NCI-H226 (cell line): Measurements from ENCODE around the gene TLX2.

ENCODE experiments used
- DNase-seq: peaks from one replicate; pipeline ENCODE4 v3.0.0-alpha.2; 2015

TLX2 gene

GRCh38 chr2:74536166-74536950, 22.1 kb downstream of the TLX2 start:
- DNase-seq: no peak

DNA sequence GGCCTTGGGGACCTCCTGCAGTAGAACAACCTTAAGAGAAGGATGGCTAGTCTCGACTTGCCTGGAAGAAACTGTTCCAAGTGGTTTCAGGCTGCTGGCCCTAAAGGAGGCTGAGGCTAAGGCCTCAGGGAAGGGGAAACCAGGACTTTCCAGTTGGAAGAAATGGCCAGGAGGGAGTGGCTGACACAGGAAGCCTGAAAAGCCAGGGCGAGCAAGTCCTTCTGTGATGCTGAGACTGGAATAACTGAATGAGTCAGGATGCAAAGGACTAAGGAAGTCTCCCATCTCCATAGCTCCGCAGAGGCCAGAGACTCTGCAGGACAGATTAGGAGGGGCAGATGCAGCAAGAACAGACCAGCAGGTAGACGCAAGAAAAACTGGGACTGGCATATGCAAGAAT, 22.9 kb downstream of the TLX2 start:
- no peak for DNase-seq

- no peak for DNase-seq
These were observed 24.7 kb downstream of the TLX2 start for GRCh38 chr2:74538881-74539339.

- DNase-seq: no peak
These were observed 26.0 kb downstream of the TLX2 start for GRCh38 chr2:74540291-74540690.

- no peak for DNase-seq
These were observed 28.7 kb downstream of the TLX2 start for GRCh38 chr2:74542978-74543377.

DNA sequence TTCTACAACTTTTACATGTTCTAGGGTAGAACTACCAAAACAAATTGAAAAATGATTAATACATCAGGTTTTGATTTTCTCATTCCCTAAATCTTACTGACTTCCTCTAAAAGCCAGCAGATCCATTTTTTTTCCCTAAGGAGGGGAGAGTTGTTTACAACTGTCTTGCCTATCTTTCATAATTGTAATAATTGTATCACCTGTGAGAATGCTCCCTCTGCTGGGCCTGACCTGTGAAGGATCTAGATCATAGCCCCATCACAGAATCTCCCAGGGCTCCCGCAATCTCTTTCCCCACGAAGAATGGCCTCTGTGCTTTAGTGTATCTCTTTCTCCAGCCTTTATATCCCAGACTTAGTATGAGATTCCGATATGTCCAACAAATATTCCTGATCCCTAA, 30.4 kb downstream of the TLX2 start:
- DNase-seq: no peak

DNA sequence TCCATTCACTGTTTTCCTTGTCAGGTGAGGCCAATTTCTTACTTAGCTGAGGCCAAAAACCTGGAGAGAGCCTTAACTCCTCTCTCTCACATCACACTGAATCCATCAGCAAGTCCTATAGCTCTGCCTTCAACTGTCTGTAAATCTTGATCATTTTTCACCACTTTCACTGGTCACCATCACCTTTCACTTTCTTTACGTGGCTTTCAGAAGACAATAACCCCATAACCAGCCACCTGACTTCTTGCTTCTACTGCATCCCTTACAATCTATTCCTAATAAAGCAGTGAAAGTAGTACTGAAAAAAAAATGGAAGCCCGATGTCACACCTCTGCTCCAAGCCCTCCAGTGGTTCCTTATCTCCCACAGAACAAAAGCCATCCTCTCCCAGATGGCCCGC, 31.8 kb downstream of the TLX2 start:
- DNase-seq: no peak

DNA sequence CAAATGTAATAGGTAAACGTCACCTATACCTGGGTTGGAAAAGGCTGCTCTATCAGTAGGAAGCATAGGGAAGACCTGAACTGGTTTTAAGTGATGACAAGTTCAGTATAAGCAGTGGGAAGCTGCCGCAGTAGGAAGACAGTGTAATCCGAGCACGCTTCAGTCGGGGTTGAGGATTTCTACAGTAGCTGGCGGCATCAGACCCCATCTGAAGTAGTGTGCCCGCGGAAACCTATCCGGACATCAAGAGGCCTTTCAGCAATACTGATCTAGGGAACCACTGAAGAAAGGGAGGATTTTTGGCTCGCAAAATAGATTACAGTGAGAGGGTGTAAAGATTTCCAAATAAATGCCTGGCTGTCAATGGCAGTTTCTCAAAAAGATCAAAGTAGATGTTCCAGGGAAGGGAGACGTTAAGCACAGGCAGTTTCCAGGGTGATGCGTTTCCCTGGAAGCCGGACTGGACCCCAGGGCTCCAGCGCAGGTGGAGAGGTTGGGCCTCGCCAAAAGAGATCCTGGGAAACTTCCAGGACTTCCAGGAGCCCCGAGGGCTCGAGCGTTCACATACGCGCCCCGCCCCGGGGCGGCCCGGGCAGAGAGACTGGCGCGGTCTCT, 34.1 kb downstream of the TLX2 start:
- DNase-seq: no peak

DNA sequence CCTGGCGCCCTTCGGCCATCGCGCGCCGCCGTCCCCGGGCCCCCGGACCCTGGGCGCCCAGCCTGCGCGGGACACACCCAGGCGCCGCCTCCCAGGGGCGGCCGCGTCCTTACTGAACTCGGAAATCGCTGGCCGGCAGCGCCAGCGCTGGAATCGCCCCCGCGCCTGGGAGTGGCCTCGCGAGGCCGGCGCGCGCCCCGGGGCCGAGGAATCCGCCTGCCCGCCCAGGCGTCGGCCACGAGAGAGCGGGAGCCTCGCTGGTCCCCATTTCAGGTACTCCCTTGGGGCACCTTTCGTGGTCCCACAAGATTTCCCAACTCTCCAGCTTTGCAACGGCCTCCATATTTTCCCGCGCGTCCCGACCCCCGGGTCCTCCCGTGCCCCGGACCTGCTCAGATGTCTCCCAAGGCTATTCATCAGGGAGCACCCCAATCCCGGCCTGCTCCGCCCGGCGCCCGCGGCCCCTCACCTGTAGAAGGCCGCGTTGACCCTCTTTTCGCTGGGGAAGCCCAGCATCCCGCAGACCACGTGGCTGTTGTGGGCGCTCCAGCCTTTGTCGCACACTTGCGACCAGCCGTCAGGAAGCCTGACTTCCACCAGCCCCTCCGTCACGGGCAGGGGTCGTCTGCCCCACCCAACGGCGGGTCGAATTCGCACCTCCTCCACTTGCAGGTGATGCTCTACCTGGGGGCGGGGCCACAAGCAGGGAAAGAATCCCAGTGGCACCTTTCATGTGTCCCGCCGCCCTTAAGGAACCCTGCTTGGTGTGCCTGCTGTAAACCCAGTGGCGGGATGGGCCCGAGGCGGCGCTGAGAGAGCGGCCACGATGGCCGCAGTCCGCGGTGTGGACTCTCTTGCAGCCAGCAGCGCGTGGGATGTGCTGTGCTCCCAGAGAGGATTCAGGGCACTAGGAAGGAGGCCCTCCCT, 34.9 kb downstream of the TLX2 start:
- peak; percentile 76 for DNase-seq

DNA sequence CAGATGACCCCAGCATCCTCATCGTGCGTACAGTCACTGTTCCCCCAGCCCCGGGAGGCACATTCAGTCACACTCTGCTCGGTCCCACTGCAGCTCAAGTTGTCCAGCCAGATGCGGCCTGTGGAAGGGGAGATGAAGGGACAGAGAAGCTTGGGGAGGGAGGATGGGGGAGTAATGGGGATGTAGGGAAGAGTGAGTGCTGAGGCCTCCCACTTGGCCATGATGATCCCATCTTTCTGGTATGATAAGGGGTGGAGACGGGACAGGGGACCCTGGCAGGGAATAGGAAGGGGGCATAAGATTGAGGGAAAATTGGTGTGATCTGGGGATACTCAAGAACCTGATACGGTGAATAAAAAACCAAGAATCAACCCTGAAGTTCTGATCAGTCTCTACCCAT, 36.0 kb downstream of the TLX2 start:
- DNase-seq: no peak

DNA sequence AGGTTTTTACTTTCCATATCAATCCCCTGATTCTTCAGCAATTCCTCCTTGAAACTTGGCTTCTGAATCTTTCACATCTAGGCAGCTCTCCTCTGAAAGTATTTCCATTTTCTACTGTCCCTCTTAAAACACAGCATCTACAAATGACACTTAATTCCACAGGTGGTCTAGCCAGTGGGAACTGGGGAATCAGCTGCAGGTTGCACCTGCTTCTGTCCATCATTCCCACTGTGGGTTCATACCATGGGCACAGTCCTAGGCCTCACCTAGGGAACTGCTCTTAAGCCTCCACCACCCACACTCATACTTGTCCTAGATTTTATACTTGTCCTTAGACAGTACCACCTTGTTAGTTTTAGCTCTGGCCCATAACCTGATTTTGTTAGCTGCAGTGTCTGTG, 37.3 kb downstream of the TLX2 start:
- no peak for DNase-seq

DNA sequence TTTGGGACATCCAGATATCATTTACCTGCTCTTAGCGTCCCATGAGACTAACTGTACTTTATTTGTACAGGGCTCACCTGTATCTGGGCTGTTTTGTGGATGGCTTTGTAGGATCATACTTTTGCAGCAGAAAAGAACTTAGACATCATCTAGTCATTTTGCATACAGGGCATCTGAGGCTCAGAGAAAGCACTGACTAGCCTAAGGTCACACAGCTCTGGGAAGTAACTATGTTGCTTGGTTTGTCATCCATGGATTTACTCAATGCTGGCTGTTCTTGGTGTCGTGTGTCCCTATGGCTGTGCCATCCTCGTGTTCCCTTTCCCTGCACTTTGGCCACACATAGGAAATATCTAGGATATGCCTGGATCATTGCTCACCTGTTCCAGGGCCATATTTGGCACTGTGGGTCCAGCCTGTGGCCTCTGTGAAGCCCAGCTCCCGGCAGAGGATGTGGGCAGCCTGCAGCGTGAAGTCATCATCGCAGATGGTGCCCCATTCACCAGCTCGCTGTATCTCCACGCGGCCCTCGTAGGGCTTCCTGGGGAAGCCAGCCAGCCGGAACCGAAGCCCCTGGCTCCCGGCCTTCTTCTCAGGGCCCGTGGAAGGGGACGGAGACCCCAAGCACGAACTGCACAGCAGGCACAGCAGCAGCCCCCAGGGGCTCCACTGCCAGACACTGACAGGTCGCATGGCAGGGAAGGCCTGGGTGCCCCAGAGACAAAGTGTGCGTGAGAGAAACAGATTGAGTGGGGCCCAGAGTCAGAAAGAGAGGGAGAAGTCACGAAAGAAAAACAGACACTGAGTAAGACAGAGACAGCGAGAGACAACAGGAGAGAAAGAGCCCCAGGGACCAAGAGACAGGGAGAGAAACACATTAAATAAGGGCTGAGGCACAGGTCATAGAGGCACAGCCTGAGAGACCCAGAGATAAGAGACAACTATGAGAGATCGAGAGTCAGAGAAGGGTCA, 38.0 kb downstream of the TLX2 start:
- no peak for DNase-seq

- DNase-seq: no peak
These were observed 38.9 kb downstream of the TLX2 start for GRCh38 chr2:74552914-74553811.

DNA sequence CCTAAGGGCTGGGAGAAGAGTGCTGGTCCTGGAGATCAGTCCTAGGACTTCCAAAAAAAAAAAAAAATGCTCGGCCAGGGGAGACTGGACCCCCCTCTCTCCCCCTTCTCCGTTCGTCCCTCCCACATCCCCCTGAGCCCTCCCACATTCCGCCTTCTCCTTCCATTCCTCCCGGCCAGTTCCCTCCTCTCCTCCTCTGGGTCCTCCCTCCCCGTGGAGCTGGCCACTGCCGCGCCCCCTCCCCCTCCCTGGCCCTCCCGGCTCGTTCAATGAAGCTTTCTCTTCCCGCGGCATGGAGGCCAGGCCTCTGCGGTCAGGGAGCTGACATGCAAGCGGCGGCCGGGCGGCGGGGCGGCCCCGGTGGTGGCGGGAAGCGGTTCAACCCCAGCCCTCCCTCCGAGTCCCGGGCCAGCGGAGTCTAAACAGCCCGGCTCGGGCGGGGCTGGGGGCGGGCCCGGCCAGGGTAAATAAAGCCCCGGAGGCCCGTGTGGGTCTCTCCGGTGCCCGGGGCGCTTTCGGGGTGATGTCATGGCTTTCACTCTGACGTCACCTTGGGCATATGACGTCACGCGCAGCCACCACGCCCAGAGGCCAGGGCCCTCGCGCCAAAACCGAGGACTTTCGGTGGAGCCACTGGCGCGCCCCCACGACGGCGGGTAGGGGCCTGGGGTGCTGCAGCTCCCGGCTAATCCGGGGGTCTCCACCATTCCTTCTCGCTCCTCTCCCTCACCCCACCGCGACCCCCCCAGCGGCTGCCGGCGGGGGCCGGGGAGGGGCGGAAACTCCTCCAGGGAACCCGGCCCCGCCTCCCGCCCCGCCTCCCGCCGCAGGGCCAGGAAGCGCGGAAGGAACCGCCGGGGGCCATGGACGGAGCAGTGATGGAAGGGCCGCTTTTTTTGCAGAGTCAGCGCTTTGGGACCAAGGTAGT, 39.9 kb downstream of the TLX2 start, which contains the start of the genes DOK1 and LOXL3:
Gene DOK1 (plus strand): TSS at position 829 of the 928 bp plus-strand sequence. CDS start 35 bp downstream, at position 864.
Gene LOXL3 (minus strand): TSS at position 51 of the 928 bp plus-strand sequence. CDS start 1,308 bp downstream, outside the sequence.
- peak; percentile 87 for DNase-seq

- DNase-seq: no peak
These were observed 40.7 kb downstream of the TLX2 start for GRCh38 chr2:74554820-74555531.

- DNase-seq: no peak
These were observed 41.4 kb downstream of the TLX2 start for GRCh38 chr2:74555610-74556103.

GRCh38 chr2:74556159-74556558, 41.9 kb downstream of the TLX2 start:
- DNase-seq: no peak

- no peak for DNase-seq
These were observed 42.7 kb downstream of the TLX2 start for GRCh38 chr2:74556831-74557370.
